NB4 (cell line): ENCODE results near the gene CD96.

Experiments
- DNase-seq: peaks from one replicate; pipeline ENCODE4 v3.0.0; 2010; ENCODE audit warnings: low read depth
- H3K4me3 ChIP-seq: one replicate; pipeline ENCODE4 v1.5.1; 2011; ENCODE audit warnings: mild to moderate bottlenecking, low read depth, low read length, moderate library complexity
- CTCF ChIP-seq: IDR thresholded peaks from one replicate; pipeline ENCODE4 v1.5.1; 2012; ENCODE audit warnings: low read depth, low read length
- MYC ChIP-seq: IDR thresholded peaks from 2 replicates; pipeline ENCODE4 v1.6.1; 2011; ENCODE audit warnings: low read depth, low read length
- POLR2A ChIP-seq: IDR thresholded peaks from 2 replicates; pipeline ENCODE4 v1.6.1; 2011; ENCODE audit warnings: mild to moderate bottlenecking; ENCODE audit not compliant: insufficient read length; ENCODE audit errors: extremely low read depth
- TF ChIP-seq, protein P1 (sequence below): IDR thresholded peaks from 2 replicates; pipeline ENCODE4 v1.6.1; 2011; ENCODE audit warnings: low read depth, low read length

Gene CD96

DNA sequence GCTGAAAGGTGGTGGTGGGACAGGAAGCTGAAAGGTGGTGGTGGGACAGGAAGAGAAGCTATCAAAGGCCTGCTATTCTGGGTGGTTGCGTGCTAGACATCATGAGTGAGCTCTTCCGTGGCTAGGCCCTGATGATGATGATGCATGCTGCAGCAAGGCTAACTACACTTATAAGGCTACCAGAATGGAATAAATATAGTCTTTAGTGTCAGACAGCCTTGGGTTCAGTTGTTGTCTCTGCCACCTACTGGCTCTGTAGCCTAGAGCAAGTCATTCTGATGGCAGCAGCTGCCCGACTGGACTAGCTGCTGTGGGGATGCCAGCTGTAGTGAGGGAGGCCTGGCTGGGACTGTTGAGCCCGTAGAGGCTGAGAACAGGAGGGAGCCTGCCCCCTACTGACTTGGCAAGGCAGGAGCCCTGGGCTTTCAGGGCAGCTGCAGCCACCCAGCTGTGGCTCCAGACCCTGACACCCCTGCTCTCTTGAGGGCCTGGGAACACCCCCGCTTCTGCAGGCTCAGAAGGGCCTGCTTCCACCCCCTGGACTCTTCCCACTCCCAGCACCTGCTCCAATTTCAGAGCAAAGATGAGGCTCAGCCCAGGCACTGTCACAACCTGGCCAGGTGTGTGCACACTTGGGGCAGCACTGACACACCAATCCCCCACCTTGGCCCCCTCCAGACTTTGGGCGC, 74.6 kb downstream of the CD96 start:
- H3K4me3 ChIP-seq = no peak overlapping the region
- peak; percentile 4 for DNase-seq
- TF ChIP-seq MYC (no peak), POLR2A (no peak), CTCF (no peak)
- TF ChIP-seq, protein P1, sequence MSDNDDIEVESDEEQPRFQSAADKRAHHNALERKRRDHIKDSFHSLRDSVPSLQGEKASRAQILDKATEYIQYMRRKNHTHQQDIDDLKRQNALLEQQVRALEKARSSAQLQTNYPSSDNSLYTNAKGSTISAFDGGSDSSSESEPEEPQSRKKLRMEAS = no peak

GRCh38 chr3:111617406-111617805, 75.4 kb downstream of the CD96 start:
- TF ChIP-seq, protein P1 = no peak
- TF ChIP-seq MYC (no peak), CTCF (no peak), POLR2A (no peak)
- DNase-seq = no peak
- no peak overlapping the region for H3K4me3 ChIP-seq

- no peak overlapping the region for H3K4me3 ChIP-seq
- TF ChIP-seq POLR2A (no peak), CTCF (no peak), MYC (no peak)
- TF ChIP-seq, protein P1 = no peak
- no peak for DNase-seq
These were observed 76.1 kb downstream of the CD96 start for GRCh38 chr3:111617912-111618601.

- TF ChIP-seq MYC (no peak), CTCF (no peak), POLR2A (no peak)
- TF ChIP-seq, protein P1 = no peak
- no peak overlapping the region for H3K4me3 ChIP-seq
- DNase-seq = no peak
These were observed 76.9 kb downstream of the CD96 start for GRCh38 chr3:111618945-111619344.

DNA sequence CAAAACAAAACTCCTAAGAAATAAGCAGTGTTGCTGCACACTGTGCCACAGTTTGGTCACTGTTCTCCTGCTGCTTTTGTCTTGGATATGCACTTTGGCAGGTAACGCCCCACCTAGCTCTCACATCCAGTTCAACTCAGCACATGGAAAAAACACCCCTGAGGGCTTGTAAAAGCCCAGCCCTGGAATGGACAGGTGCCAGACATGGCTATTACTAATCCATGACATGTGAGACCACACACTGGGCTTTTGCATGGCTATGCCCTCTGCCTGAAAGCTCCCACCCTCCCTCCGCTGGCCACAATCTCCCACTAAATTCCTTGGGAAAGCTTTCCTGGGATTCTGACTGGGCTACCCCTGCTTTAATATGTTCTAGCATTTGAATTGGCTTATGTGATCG, 77.8 kb downstream of the CD96 start:
- H3K4me3 ChIP-seq = no peak overlapping the region
- no peak for TF ChIP-seq CTCF
- no peak for TF ChIP-seq POLR2A
- TF ChIP-seq MYC = no peak
- TF ChIP-seq, protein P1 = no peak
- DNase-seq = no peak
